HG03135 (cell line): Measurements from ENCODE around the gene LCE1A.

ENCODE experiments used
- ATAC-seq: cut with Tn5 transposase; IDR thresholded peaks from one replicate; pipeline ENCODE4 v1.9.1; 2021; ENCODE audit warnings: mild to moderate bottlenecking, moderate library complexity; ENCODE audit not compliant: unreplicated experiment

LCE1A gene

DNA sequence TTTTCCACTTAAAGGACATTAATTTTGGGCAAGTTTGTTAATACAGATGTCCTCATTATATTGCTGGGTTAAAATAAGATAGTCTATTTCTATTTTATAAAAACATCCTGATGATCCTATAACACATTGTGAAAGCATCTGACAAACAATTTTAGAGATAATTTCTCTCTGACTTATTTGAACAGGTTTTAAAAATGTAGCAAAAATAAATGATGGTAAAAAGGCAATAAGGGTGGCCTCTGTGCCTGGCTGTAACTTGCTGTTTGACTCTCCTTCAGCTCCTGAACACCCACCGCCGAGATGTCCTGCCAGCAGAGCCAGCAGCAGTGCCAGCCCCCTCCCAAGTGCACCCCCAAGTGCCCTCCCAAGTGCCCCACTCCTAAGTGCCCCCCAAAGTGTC is at the start of gene LCE1A:
Gene LCE1A (plus strand): TSS at position 301 of the 400 bp plus-strand sequence. CDS start 0 bp downstream, at position 301.
- no peak for ATAC-seq

- ATAC-seq = no peak
Observed at GRCh38 chr1:152777510-152778137, 49.6 kb upstream of the LCE1A start.

DNA sequence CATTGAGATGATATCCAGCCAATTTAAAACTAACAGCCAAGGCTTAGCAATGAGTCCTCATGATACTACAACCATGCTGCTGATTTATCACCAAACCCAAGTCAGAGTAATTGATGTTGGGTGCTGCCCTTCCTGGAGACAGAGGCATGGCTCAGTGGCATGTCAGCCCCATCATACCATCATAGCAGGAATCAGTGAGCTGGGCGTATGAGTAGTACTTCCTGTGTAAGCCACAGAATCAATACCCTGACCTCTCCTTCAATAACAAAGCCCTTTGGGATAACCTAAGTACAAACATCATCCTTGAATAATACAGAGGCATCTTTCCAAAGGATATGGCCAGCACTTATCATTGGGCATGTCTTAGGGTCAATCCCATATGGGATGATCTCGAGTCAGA is 44.2 kb upstream of the LCE1A start:
- no peak for ATAC-seq

GRCh38 chr1:152786077-152786476 is 41.2 kb upstream of the LCE1A start, which contains the start of gene LCE1E:
Gene LCE1E, plus strand, starts transcription at chr1:152786257. Its CDS starts 1,043 bp downstream, at chr1:152787300.
- no peak for ATAC-seq

DNA sequence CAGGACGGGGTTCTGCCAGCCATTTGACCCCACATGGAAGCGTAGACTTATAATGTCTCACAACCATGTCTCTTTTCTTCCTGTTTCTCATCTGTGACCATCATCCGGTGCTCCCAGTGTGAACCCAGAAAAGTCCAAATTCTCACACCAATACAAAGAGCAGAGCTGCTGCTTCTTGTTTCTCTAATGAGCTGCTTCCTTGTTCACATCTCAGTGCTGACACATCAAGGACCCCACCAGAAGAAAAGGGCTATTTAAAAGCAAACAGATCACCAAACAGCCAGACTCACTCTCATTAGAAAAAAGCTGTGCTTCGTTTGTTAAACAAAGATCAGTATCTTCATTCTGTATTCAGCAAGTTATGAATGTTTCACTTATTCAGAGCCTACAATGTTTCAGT is 31.6 kb upstream of the LCE1A start:
- no peak for ATAC-seq

DNA sequence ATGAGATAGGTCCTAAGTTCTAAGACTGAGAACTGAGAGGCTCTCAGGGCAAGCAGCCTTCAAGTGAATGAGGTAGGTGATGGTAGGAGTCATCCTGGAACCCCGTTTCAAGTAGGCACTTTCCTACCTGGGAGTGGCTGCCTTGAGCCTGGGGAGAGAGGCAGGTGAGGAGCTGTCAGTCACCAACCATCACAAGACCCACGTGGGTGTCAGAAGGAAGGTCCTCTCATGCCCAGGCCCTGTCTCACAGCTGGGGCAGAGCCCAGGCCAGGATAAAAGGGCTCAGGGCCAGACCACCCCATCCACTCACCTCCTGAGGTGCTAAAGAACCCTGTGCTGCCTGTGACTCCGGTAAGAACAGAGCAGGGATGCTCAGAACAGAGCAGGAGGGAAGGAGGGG is 30.9 kb upstream of the LCE1A start, which contains the start of gene LCE1D:
Gene LCE1D (plus strand): TSS at position 301 of the 400 bp plus-strand sequence. CDS start 1,074 bp downstream, outside the sequence.
- ATAC-seq = no peak

DNA sequence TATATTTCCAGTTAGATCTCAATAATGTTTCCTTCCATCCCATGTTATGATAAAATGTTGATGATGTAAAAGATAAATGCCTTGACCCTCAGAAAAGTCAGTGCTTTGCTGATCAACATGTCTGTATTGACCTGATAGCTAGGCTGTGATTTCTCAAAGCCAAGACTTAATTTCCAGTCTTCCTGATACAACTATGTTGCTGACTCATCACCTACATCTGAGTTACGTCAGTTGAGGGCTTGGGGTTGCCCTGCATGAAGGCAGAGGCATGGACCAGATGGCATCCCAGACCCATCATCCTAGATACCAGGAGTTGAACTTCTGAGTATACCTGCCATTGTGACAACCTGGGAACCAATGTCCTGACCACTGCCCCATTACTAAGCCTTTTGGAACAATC is 25.9 kb upstream of the LCE1A start:
- ATAC-seq = no peak

DNA sequence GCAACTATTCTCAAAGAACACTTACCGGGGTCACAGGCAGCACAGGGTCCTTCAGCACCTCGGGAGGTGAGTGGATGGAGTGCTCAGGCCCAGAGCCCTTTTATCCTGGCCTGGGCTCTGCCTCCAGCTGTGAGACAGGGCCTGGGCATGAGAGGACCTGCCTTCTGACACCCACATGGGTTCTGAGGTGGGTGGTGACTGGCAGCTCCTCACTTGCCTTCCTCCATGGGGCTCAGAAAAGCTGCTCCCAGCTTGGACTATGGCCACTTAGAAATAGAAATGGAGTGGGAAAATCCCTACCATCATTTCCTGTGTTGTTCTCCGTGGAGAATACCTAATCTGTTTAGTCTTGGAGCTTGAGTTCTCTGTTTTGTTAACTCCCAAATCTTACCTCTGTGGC is 20.7 kb upstream of the LCE1A start, which contains the start of gene LCE1C:
Gene LCE1C (minus strand): TSS at position 76 of the 400 bp plus-strand sequence. CDS start 1,173 bp downstream, outside the sequence.
- no peak for ATAC-seq

DNA sequence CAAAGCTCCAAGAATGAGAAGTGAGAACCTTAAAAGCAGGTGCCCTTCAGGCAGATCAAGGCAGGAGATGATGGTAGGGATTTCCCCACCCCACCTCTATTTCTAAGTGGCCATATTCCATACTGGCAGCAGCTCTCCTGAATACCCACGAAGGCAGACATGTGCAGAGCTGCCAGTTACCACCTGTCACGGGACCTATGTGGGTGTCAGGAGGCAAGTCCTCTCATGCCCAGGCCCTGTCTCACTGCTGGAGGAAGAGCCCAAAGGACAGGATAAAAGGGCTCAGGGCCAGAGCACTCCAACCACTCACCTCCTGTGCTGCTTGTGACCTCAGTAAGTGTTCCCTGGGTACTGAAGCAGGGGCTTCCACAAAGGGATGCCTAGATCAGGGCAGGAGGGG is 16.2 kb upstream of the LCE1A start:
- ATAC-seq = no peak

- no peak for ATAC-seq
Observed at GRCh38 chr1:152811671-152812070, 15.6 kb upstream of the LCE1A start, which contains the start of gene LCE1B. Gene LCE1B, plus strand, starts transcription at chr1:152811971. Its CDS starts 476 bp downstream, at chr1:152812447.

GRCh38 chr1:152817309-152817708 is 10.0 kb upstream of the LCE1A start:
- no peak for ATAC-seq

- ATAC-seq = no peak
Observed at GRCh38 chr1:152823294-152823693, 4.0 kb upstream of the LCE1A start.

GRCh38 chr1:152824964-152825363 is 2.3 kb upstream of the LCE1A start:
- ATAC-seq = no peak

DNA sequence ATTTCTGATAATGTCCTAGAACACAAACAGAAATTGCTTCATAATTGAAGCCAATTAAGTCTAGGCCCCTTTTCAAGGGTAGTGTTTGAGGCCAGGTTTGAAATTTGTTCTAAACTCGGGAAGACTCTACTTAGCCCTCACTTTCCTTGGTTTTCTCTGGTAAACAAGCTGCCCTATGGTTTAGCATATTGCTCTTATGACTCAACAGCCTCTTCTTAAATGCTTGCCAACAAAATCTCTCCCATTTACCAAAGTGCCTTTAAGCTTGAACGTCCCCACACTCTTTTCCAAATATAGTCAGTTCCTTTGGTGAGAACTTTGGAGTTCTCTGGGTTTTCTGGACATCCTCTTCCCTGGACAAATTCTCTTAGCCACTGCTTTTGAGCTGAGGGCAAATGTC is 9.6 kb downstream of the LCE1A start:
- no peak for ATAC-seq

GRCh38 chr1:152842556-152842955 is 15.3 kb downstream of the LCE1A start, which contains the start of gene LCE6A:
Gene LCE6A, plus strand, starts transcription at chr1:152842856. Its CDS starts 665 bp downstream, at chr1:152843521.
- no peak for ATAC-seq

DNA sequence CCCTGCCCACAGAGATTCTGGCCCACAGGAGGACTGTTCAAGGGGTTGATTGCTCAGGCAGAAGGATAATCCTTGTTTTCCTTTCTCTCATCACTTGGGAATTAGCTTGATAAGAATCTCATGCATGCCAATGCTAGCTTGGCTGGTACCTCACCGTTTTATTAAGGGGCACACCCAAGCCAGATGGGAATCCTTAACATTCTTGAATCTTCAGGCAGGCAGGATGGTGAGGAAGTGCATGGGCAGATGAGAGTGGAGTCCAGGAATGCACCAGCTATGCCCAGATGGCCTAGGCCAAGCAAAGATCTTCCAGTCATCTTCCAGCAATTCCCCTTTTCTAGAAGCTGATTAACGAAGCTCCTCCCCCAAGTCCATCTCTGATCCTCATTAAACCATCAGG is 28.4 kb downstream of the LCE1A start:
- ATAC-seq = no peak

GRCh38 chr1:152858062-152858461 is 30.8 kb downstream of the LCE1A start:
- ATAC-seq = no peak

DNA sequence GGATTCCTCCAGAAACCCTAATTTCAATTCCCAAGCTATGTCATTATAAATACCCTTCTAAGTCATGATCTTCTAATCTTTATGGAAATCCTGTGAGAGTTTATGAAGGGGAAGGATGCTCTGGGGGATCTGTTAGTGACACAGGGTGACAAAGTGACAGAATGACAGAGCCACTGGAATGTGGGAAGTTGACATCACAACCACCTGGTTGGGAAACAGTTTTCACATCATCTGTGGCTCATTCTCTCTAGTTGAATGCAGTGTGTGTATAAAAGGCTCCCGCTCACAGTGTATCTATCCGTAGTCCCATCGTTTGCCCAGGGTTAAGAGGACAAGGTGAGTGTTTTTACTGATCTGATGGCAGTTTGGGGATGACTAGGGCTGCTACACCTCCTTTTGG is 32.4 kb downstream of the LCE1A start, which contains the start of gene LCE7A:
Gene LCE7A (plus strand): TSS at position 301 of the 400 bp plus-strand sequence. CDS start 702 bp downstream, outside the sequence.
- no peak for ATAC-seq

GRCh38 chr1:152860129-152860528 is 32.9 kb downstream of the LCE1A start:
- ATAC-seq = no peak

DNA sequence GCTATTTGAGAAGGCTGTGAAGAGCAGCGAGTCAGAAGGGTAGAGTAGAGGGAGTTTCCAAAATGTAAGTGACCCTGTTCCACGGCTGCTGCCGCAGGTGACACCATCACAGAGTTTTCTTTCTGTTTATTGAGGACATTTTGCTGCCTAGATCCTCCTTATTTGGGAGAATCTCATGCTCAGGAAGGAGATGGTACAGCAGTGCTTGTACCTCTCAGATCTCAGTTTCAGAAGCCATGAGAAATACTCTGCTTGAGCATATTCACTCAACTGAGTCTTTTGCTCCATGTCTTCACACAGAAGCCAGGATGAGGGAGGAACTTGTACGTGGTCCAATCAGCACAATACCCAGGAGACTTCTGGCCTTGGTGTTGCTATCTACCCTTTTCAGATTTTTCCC is 34.1 kb downstream of the LCE1A start:
- ATAC-seq = no peak

DNA sequence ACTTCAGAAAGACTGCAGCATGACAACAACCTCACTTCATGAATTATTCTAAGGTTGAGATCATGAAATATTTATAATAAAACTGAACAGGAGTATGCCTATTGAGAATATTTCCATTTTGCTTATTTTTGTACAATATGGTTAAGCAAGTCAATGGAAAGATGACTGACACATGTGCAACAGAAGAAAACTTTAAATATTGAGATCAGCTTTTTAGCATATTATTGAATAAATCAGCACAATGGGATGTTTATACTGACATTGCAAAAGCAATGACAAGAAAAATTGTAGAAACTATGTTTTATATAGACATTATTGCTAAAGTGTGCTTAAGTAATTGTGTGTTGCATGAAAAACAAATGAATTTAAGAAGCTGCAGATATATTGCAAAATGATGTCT is 37.2 kb downstream of the LCE1A start:
- no peak for ATAC-seq

- no peak for ATAC-seq
Observed at GRCh38 chr1:152866321-152866720, 39.0 kb downstream of the LCE1A start.
